HEK293 (cell line): ENCODE data around the gene PRR36.

ENCODE experiments used
- CTCF ChIA-PET: fragments of 350-600 bp; formaldehyde crosslinking; extraction: SDS; loops from one replicate; lab custom pipeline; 2021; ENCODE audit warnings: antibody characterized with exemption; lab: Yijun Ruan, JAX
- POLR2A ChIA-PET: fragments of 300-600 bp; formaldehyde crosslinking; extraction: SDS; loops from one replicate; lab custom pipeline; 2020; ENCODE audit warnings: antibody characterized with exemption, inconsistent platforms; lab: Yijun Ruan, JAX
- H3K27ac ChIP-seq: fragments of 200-500 bp; sonication (Bioruptor generic); 2 replicates; pipeline ENCODE4 v1.5.1; 2014; ENCODE audit warnings: low read depth, low read length, control low read depth, inconsistent platforms; ENCODE audit errors: extremely low read depth
- H3K36me3 ChIP-seq, 2 experiments: fragments of 200-500 bp in 1 of 2; sonication (Bioruptor generic) in 1 of 2; 1 replicate in 1 of 2; 2 replicates in 1 of 2; pipeline ENCODE4 v1.5.1; 2014 to 2017; ENCODE audit warnings: inconsistent platforms in 2 of 2, low read length in 2 of 2; ENCODE audit not compliant: control insufficient read depth in 2 of 2, insufficient read depth in 1 of 2
- H3K4me1 ChIP-seq: fragments of 200-500 bp; sonication (Bioruptor generic); 2 replicates; pipeline ENCODE4 v1.5.1; 2014; ENCODE audit warnings: mild to moderate bottlenecking, low read length, inconsistent platforms; ENCODE audit not compliant: control insufficient read depth, insufficient read depth
- H3K4me3 ChIP-seq: 2 replicates; pipeline ENCODE4 v1.5.1; 2011; ENCODE audit warnings: low read depth, mild to moderate bottlenecking, control low read depth, low read length, moderate library complexity
- H3K9me3 ChIP-seq: fragments of 200-500 bp; sonication (Bioruptor generic); 2 replicates; pipeline ENCODE4 v1.5.1; 2014; ENCODE audit warnings: low read depth, low read length, inconsistent platforms; ENCODE audit not compliant: control insufficient read depth, insufficient read depth
- BCL11A ChIP-seq: fragments of 450-650 bp; formaldehyde crosslinking; IDR thresholded peaks from 2 replicates; pipeline ENCODE4 v1.5.1; 2016; ENCODE audit warnings: low read depth, missing biosample characterization, missing genetic modification characterization
- GLI2 ChIP-seq: fragments of 450-650 bp; formaldehyde crosslinking; IDR thresholded peaks from 2 replicates; pipeline ENCODE4; 2017; ENCODE audit warnings: missing biosample characterization, missing genetic modification characterization, low read depth, borderline replicate concordance
- GLIS2 ChIP-seq: fragments of 450-650 bp; formaldehyde crosslinking; IDR thresholded peaks from 2 replicates; pipeline ENCODE4 v1.5.1; 2016; ENCODE audit warnings: missing biosample characterization, missing genetic modification characterization
- PRDM1 ChIP-seq: fragments of 450-650 bp; formaldehyde crosslinking; IDR thresholded peaks from 2 replicates; pipeline ENCODE4; 2016; ENCODE audit warnings: missing biosample characterization, missing genetic modification characterization
- RBAK ChIP-seq: fragments of 450-650 bp; formaldehyde crosslinking; IDR thresholded peaks from 2 replicates; pipeline ENCODE4 v1.5.1; 2016; ENCODE audit warnings: missing biosample characterization, missing genetic modification characterization
- YY2 ChIP-seq: fragments of 450-650 bp; formaldehyde crosslinking; IDR thresholded peaks from 2 replicates; pipeline ENCODE4 v1.5.1; 2016; ENCODE audit warnings: missing biosample characterization, missing genetic modification characterization
- ZBTB20 ChIP-seq: fragments of 450-650 bp; formaldehyde crosslinking; IDR thresholded peaks from 2 replicates; pipeline ENCODE4 v1.5.1; 2016; ENCODE audit warnings: missing biosample characterization, missing genetic modification characterization
- ZNF133 ChIP-seq: fragments of 450-650 bp; formaldehyde crosslinking; IDR thresholded peaks from 2 replicates; pipeline ENCODE4 v1.5.1; 2016; ENCODE audit warnings: missing biosample characterization, missing genetic modification characterization
- ZNF157 ChIP-seq: fragments of 450-650 bp; formaldehyde crosslinking; IDR thresholded peaks from 2 replicates; pipeline ENCODE4 v1.5.1; 2016; ENCODE audit warnings: missing biosample characterization, missing genetic modification characterization
- ZNF174 ChIP-seq: fragments of 450-650 bp; formaldehyde crosslinking; IDR thresholded peaks from 2 replicates; pipeline ENCODE4 v1.5.0; 2017; ENCODE audit warnings: missing biosample characterization, mild to moderate bottlenecking, missing genetic modification characterization
- ZNF223 ChIP-seq: fragments of 450-650 bp; formaldehyde crosslinking; IDR thresholded peaks from 2 replicates; pipeline ENCODE4 v1.5.1; 2016; ENCODE audit warnings: missing biosample characterization, missing genetic modification characterization
- ZNF324 ChIP-seq: fragments of 450-650 bp; formaldehyde crosslinking; IDR thresholded peaks from 2 replicates; pipeline ENCODE4 v1.5.1; 2016; ENCODE audit warnings: missing biosample characterization, missing genetic modification characterization
- ZNF341 ChIP-seq: fragments of 450-650 bp; formaldehyde crosslinking; IDR thresholded peaks from 2 replicates; pipeline ENCODE4; 2016; ENCODE audit warnings: low read depth, missing biosample characterization, missing genetic modification characterization
- ZNF354C ChIP-seq: fragments of 450-650 bp; formaldehyde crosslinking; IDR thresholded peaks from 2 replicates; pipeline ENCODE4 v1.5.1; 2016; ENCODE audit warnings: missing biosample characterization, missing genetic modification characterization, low read depth, borderline replicate concordance
- ZNF473 ChIP-seq: fragments of 450-650 bp; formaldehyde crosslinking; IDR thresholded peaks from 2 replicates; pipeline ENCODE4 v1.5.1; 2017; ENCODE audit warnings: missing biosample characterization, missing genetic modification characterization
- ZNF48 ChIP-seq: fragments of 450-650 bp; formaldehyde crosslinking; IDR thresholded peaks from 2 replicates; pipeline ENCODE4 v1.5.1; 2016; ENCODE audit warnings: missing biosample characterization, missing genetic modification characterization
- ZNF549 ChIP-seq: fragments of 450-650 bp; IDR thresholded peaks from 2 replicates; pipeline ENCODE4 v1.5.1; 2018; ENCODE audit warnings: missing biosample characterization, missing genetic modification characterization, mild to moderate bottlenecking, inconsistent platforms, moderate library complexity
- ZNF560 ChIP-seq: fragments of 450-650 bp; formaldehyde crosslinking; IDR thresholded peaks from 2 replicates; pipeline ENCODE4 v1.5.1; 2017; ENCODE audit warnings: missing biosample characterization, missing genetic modification characterization, borderline replicate concordance
- ZNF654 ChIP-seq: fragments of 450-650 bp; formaldehyde crosslinking; IDR thresholded peaks from 2 replicates; pipeline ENCODE4 v1.5.1; 2016; ENCODE audit warnings: low read depth, missing biosample characterization, missing genetic modification characterization
- ZNF677 ChIP-seq: fragments of 450-650 bp; IDR thresholded peaks from 2 replicates; pipeline ENCODE4 v1.5.0; 2018; ENCODE audit warnings: missing biosample characterization, mild to moderate bottlenecking, missing genetic modification characterization, moderate library complexity
- ZNF747 ChIP-seq: fragments of 450-650 bp; formaldehyde crosslinking; IDR thresholded peaks from 2 replicates; pipeline ENCODE4 v1.5.1; 2016; ENCODE audit warnings: missing biosample characterization, missing genetic modification characterization
- ZNF768 ChIP-seq: fragments of 450-650 bp; formaldehyde crosslinking; IDR thresholded peaks from 2 replicates; pipeline ENCODE4 v1.5.1; 2018; ENCODE audit warnings: missing biosample characterization, mild to moderate bottlenecking, missing genetic modification characterization
- ZNF777 ChIP-seq: fragments of 450-650 bp; formaldehyde crosslinking; IDR thresholded peaks from 2 replicates; pipeline ENCODE4 v1.5.1; 2017; ENCODE audit warnings: missing biosample characterization, missing genetic modification characterization, borderline replicate concordance
- ZNF791 ChIP-seq: fragments of 450-650 bp; formaldehyde crosslinking; IDR thresholded peaks from 2 replicates; pipeline ENCODE4 v1.5.1; 2016; ENCODE audit warnings: missing biosample characterization, missing genetic modification characterization
- ZNF792 ChIP-seq: fragments of 450-650 bp; formaldehyde crosslinking; IDR thresholded peaks from 2 replicates; pipeline ENCODE4 v1.5.1; 2016; ENCODE audit warnings: missing biosample characterization, missing genetic modification characterization
- TF ChIP-seq, protein P1 (sequence below): fragments of 450-650 bp; formaldehyde crosslinking; IDR thresholded peaks from 2 replicates; pipeline ENCODE4 v1.5.1; 2016; ENCODE audit warnings: missing biosample characterization, missing genetic modification characterization
- TF ChIP-seq, protein P2 (sequence below): fragments of 450-650 bp; formaldehyde crosslinking; IDR thresholded peaks from 2 replicates; pipeline ENCODE4 v1.5.1; 2016; ENCODE audit warnings: missing biosample characterization, missing genetic modification characterization, borderline replicate concordance
- TF ChIP-seq, protein P3 (sequence below): fragments of 450-650 bp; formaldehyde crosslinking; IDR thresholded peaks from 2 replicates; pipeline ENCODE4 v1.5.1; 2016; ENCODE audit warnings: missing biosample characterization, missing genetic modification characterization

PRR36 gene

DNA sequence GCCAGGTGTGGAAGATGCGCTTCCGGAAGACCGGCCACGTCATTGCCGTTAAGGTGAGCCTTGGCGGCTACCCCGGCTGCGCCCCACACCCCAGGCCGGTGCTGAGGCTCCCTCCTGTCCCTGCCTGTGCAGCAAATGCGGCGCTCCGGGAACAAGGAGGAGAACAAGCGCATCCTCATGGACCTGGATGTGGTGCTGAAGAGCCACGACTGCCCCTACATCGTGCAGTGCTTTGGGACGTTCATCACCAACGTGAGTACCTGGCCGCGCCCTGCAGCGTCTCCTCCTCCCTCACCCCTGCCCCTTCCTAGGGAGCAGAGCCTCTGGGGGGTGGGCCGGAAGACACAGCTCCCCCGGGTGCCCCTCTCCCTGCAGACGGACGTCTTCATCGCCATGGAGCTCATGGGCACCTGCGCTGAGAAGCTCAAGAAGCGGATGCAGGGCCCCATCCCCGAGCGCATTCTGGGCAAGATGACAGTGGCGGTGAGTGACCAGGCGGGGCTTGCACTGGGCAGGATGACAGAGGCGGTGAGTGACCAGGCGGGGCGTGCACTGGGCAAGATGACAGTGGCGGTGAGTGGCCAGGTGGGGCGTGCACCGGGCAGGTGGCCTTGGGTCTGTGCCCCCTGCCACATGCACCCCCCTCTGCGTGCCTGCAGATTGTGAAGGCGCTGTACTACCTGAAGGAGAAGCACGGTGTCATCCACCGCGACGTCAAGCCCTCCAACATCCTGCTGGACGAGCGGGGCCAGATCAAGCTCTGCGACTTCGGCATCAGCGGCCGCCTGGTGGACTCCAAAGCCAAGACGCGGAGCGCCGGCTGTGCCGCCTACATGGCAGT, 36.4 kb upstream of the PRR36 start:
- Histone ChIP-seq H3K9me3 (no peaks in the 10 kb centered on the region), H3K4me1 (no peaks in the 10 kb centered on the region; the same call in 1 of the 2 replicates), H3K27ac (no peak overlapping the region), H3K36me3 (peaks cover 0 to 45% of the 10 kb centered on the region in 2 experiments; a peak in 2 of 3 replicates), H3K4me3 (no peak overlapping the region)
- ChIA-PET CTCF (interaction anchor here (1.0 kb wide), 1 partner anchor 10 kb away, joined by 5 read pairs; no protein-coding TSS in a partner anchor), POLR2A (interaction anchor here (0.7 to 2.2 kb wide), 3 partner anchors 10 to 42 kb away, joined by 3 to 15 read pairs (median 3); partner anchors contain the start of genes SNAPC2 and TIMM44)
- no peak for TF ChIP-seq ZNF354C (tag by site-specific recombination)
- no peak for TF ChIP-seq ZBTB20 (tag by site-specific recombination)
- no peak for TF ChIP-seq ZNF174 (tag by site-specific recombination)
- TF ChIP-seq PRDM1 (tag by site-specific recombination): no peak
- TF ChIP-seq ZNF157: no peak
- no peak for TF ChIP-seq ZNF223 (tag by site-specific recombination)
- no peak for TF ChIP-seq ZNF48 (tag by site-specific recombination)
- no peak for TF ChIP-seq BCL11A (tag by site-specific recombination)
- TF ChIP-seq, protein P1, sequence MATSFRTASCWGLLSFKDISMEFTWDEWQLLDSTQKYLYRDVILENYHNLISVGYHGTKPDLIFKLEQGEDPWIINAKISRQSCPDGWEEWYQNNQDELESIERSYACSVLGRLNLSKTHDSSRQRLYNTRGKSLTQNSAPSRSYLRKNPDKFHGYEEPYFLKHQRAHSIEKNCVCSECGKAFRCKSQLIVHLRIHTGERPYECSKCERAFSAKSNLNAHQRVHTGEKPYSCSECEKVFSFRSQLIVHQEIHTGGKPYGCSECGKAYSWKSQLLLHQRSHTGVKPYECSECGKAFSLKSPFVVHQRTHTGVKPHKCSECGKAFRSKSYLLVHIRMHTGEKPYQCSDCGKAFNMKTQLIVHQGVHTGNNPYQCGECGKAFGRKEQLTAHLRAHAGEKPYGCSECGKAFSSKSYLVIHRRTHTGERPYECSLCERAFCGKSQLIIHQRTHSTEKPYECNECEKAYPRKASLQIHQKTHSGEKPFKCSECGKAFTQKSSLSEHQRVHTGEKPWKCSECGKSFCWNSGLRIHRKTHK (tag by site-specific recombination): no peak
- TF ChIP-seq ZNF768 (tag by site-specific recombination): no peak
- no peak for TF ChIP-seq ZNF133 (tag by site-specific recombination)
- TF ChIP-seq ZNF792 (tag by site-specific recombination): no peak
- TF ChIP-seq ZNF324 (tag by site-specific recombination): no peak
- TF ChIP-seq ZNF473: no peak
- TF ChIP-seq, protein P2, sequence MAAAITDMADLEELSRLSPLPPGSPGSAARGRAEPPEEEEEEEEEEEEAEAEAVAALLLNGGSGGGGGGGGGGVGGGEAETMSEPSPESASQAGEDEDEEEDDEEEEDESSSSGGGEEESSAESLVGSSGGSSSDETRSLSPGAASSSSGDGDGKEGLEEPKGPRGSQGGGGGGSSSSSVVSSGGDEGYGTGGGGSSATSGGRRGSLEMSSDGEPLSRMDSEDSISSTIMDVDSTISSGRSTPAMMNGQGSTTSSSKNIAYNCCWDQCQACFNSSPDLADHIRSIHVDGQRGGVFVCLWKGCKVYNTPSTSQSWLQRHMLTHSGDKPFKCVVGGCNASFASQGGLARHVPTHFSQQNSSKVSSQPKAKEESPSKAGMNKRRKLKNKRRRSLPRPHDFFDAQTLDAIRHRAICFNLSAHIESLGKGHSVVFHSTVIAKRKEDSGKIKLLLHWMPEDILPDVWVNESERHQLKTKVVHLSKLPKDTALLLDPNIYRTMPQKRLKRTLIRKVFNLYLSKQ (tag by site-specific recombination): no peak
- no peak for TF ChIP-seq ZNF791 (tag by site-specific recombination)
- TF ChIP-seq ZNF777 (tag by site-specific recombination): no peak

DNA sequence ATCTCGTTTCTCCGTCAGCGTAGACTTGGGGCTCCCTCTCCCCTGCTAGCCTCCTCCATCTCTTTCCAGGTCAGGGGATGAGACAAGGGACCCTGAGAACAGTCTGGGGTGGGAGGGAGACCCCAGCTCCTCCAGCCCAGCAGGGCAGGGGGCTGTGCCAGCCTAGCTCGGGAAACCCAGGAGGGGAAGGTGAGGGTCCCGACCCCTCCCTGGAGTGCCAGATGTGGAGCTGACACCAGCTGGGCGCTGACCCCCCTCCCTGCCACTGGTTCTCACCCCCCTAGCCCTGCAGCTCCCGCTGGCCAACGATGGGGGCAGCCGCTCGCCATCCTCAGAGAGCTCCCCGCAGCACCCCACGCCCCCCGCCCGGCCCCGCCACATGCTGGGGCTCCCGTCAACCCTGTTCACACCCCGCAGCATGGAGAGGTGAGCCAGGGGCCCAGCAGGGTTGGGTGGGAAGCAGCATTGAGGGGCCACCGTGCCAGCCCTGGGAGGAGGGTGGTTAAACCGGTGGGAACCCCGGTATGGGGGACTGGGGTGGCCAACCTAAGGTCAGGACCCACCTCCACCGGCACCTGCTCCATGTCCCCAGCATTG, 35.4 kb upstream of the PRR36 start:
- Histone ChIP-seq H3K27ac (no peak overlapping the region), H3K4me1 (peaks cover 4% of the 10 kb centered on the region; the same call in 1 of the 2 replicates), H3K4me3 (no peak overlapping the region), H3K9me3 (no peaks in the 10 kb centered on the region), H3K36me3 (peaks cover 0 to 45% of the 10 kb centered on the region in 2 experiments; a peak in 2 of 3 replicates)
- no peak for TF ChIP-seq ZNF677
- TF ChIP-seq ZNF791 (tag by site-specific recombination): no peak
- TF ChIP-seq GLIS2 (tag by site-specific recombination): no peak
- TF ChIP-seq, protein P3, sequence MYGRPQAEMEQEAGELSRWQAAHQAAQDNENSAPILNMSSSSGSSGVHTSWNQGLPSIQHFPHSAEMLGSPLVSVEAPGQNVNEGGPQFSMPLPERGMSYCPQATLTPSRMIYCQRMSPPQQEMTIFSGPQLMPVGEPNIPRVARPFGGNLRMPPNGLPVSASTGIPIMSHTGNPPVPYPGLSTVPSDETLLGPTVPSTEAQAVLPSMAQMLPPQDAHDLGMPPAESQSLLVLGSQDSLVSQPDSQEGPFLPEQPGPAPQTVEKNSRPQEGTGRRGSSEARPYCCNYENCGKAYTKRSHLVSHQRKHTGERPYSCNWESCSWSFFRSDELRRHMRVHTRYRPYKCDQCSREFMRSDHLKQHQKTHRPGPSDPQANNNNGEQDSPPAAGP (tag by site-specific recombination): no peak
- no peak for TF ChIP-seq GLI2 (tag by site-specific recombination)
- no peak for TF ChIP-seq ZNF560 (tag by site-specific recombination)
- no peak for TF ChIP-seq ZNF747 (tag by site-specific recombination)
- TF ChIP-seq YY2 (tag by site-specific recombination): no peak
- no peak for TF ChIP-seq ZNF654 (tag by site-specific recombination)
- TF ChIP-seq ZNF157: no peak
- TF ChIP-seq ZNF549 (tag by site-specific recombination): no peak
- no peak for TF ChIP-seq ZNF341 (tag by site-specific recombination)
- no peak for TF ChIP-seq RBAK (tag by site-specific recombination)
- ChIA-PET CTCF (interaction anchor here (0.6 to 1.0 kb wide), 2 partner anchors 10 to 730 kb away, joined by 3 to 5 read pairs; no protein-coding TSS in a partner anchor), POLR2A (interaction anchor here (1.4 to 2.7 kb wide), 2 partner anchors 8 to 11 kb away, joined by 9 to 16 read pairs; partner anchors contain the start of gene SNAPC2)
